Right renal pelvis (tissue), 4 donors: ENCODE measurements around the gene ZNF691. TPM values are rescaled to one million over a fixed set of nuclear protein-coding genes. Genes with fewer than 3 reads are reported as not detected.

ENCODE experiments used
- polyA plus RNA-seq, 4 donors: library from polyadenylated mRNA; unstranded; fragments of 120-200 nt; gene quantifications; one replicate each; pipeline ENCODE4 v1.2.1, GENCODE V29; 2013; ENCODE audit not compliant: insufficient read length in 4 of 4

The ZNF691 gene
- polyA plus RNA-seq, 4 donors = 19.5 to 21.4 (median 20.9) TPM

Other genes starting within 250 kb of the ZNF691 start
- gene PPIH, start 188.2 kb upstream of the ZNF691 start, polyA plus RNA-seq = 10 to 100 TPM; 55.8 to 58.1 (median 56.3) TPM
- 100 to 1,000 TPM; 663 to 691 (median 683) TPM for gene YBX1, start 164.2 kb upstream of the ZNF691 start, polyA plus RNA-seq
- gene CLDN19, start 106.4 kb upstream of the ZNF691 start, polyA plus RNA-seq = 100 to 1,000 TPM in 2 of 4 donors, 10 to 100 TPM in 2; 88.5 to 111 (median 102) TPM
- gene P3H1, start 79.6 kb upstream of the ZNF691 start, polyA plus RNA-seq = 10 to 100 TPM; 68.2 to 74.0 (median 71.7) TPM
- 10 to 100 TPM in 3 of 4 donors, 1 to 10 TPM in 1; 8.4 to 12.2 (median 11.3) TPM for gene C1orf50, start 79.4 kb upstream of the ZNF691 start, polyA plus RNA-seq
- gene TMEM269, start 61.6 kb upstream of the ZNF691 start, polyA plus RNA-seq = under 1 TPM; 0.65 to 1.00 (median 0.84) TPM
- gene ERMAP, start 29.5 kb upstream of the ZNF691 start, polyA plus RNA-seq = 10 to 100 TPM; 19.9 to 24.1 (median 21.6) TPM
- 10 to 100 TPM; 64.8 to 77.6 (median 69.3) TPM for gene SVBP, start 29.2 kb upstream of the ZNF691 start, polyA plus RNA-seq
- 10 to 100 TPM; 36.1 to 55.3 (median 40.9) TPM for gene SLC2A1, start 112.3 kb downstream of the ZNF691 start, polyA plus RNA-seq